Stimulated activated CD8-positive, alpha-beta memory T cell treated with anti-CD3 and anti-CD28 coated beads, Interleukin-2, amount 100 ng/mL, for 1 hour (primary cell): ENCODE data around the gene RGS3.

Source experiments
- DNase-seq, 2 donors: peaks; one replicate each; pipeline ENCODE4 v3.0.0-alpha.2; 2020; ENCODE audit warnings: low read depth in 2 of 2

The RGS3 gene

DNA sequence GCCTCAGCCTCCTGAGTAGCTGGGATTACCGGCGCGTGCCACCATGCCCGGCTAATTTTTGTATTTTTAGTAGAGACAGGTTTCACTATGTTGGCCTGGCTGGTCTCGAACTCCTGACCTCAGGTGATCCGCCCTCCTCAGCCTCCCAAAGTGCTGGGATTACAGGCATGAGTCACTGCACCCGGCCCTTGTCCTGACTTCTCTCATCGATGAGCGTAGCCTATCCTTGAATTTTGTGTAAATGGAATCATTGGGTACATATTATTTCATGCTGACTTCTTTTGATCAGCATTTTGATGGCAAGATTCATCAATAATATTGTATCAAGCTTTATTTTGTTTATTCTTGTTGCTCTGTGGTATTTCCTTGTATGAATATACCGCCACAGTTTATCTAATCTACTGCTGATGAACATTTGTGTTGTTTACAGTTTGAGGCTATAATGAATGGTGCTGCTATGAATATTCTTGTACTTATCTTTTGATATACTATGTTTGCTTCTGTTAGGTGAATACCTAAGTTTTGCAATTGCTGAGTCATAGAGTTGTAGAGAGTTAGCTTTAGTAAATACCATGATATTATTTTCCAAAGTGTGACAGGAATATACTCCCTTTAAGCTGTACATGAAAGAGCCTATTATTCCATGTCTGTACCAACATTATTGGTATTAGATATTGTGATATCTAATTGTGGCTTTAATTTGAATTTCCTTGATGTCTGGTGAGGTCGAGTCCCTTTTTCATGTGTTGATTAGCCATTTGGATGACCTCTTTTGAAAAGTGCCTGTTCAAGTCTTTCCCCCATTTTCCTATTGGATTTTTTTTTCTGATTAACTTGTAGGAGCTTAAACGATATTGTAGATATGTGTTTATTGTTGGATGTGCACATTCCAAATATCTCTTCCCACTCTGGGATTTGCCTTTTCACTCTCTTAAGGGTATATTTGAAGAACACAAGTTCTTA lies 107.5 kb downstream of the RGS3 start:
- no peak for DNase-seq

DNA sequence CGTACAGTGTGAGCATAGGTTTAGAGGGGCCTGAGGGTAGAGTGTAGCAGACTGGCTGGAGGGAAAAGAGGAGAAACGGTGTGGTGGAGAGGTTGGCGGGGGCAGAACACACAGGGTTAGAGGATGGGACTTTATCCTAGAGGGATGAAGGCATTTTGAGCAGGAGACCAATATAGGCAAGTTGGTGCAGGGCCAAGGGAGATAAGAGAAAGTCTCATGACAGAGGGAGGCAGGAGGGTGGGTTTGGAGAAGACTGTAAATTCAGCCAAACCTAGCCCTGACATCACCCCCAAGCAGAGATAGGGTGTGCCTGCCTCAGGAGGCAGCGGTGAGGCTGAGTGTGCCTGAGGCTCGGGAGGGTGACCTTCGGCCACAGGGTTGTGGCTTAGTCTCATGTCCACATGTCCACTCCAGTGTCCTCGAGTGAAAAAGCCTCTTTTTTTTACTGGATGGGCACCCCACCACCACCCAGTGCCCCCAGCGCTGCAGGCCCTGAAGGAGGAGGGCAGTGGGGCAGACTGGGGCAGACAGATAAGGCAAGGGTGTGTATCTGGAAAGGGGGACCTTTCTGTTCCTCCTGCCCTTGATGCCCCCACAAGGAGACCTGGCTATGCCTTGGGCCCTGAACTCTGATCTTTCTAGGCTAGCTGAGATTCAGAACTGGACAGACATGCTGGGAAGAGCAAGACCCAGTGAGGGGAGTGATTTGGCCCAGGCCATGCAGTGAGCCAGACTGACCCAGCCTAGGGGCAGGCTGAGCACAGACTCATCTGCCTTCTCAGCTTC lies 108.7 kb downstream of the RGS3 start:
- no peak for DNase-seq

DNA sequence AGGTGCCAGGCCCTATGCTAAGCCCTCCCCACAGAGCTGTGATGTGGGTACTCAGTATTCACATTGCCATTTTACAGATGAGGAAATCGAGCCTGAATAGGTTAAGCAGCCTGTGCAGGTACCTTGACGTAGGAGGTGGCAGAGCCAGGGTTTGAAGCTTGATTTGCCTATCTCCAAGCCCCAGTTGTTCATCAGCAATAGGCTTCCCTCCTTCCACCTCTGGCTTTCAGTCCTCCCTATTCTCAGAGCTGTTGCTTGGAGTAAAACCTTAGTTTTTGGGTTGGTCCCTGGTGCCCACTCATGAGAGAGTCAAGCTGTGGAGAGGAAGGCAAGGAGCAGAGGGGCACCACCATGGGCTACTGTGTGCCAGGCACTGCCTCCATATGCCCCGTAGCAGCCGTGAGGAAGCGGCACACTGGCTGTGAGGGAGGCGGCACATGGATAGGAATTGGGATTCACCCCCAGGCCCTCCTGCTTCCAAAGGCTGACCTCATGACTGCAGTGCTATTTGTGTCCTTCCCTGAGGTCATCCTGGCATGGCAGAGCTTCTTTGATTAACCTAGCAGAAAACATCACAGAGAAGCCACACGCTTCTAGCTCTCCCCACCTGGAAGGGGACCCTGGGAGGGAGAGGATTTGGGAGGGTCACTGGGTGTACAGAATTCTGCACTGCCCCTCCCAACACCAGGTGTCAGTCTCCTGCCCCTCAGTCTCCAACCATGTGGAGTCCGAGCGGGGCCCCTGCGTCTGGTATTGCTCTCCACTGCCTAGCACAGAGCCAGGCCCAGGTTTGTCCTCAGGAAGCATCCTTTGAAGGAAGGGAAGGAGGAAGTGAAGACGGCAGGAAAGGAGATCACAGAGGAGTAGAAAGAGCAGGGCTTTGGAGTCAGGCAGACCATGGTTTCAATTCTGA lies 109.8 kb downstream of the RGS3 start:
- DNase-seq: no peak

DNA sequence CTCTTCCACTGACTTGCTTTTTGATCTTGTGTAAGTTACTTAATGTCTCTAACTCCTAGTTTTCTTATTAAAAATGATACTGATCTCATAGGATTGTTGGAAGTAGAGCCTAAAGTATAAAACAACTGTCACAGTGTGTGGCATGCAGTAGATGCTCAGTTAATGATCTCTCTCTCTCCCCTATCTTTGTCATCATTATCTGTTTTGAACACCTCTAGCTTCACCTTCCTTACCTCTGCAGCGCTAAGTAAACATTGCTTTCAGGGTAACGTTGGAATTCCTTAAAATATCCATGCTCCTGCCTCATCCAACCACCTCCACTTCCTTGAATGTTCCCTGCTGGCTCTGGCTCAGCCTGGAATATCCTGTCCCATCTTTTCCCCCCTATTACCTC lies 110.4 kb downstream of the RGS3 start:
- DNase-seq: no peak

DNA sequence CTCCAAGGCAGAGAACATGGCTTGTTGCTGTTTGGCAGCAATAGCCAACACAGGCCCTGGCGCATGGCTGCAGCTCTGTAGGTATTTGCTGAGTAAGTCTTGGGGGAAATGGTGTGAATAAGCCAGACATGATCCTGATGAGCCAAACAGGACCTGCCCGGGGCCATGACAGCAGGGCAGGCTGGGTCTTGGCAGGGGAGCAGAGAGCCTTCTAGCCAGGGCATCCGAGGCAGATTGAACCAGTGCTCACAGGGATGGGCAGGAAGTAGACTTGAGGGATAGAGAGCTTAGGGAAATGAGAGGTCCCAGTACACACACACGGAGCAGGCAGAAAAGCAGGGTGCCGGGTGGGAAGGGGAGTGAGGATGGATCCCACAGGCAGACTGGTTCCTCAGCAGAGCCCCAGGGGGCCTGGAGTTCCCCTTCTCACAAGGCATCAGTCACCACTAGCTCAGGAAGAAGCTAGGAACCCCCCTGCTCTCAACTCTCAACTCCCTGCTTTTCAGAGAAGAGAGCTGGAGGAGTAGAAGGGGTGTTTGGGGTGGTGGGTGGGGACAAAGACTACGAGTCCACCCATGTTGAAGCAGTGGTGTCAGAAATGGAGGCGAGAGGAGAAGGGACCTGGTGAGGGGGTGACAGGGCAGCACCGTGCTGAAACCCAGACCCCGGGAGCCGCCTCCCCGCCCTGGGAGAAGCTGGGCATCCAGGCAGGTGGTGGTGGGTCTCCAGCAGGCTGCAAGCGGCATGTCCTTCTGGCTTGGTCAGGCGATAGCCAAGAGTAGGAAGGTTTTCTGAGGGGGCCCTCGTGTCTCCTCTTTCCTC lies 111.1 kb downstream of the RGS3 start:
- DNase-seq: no peak

DNA sequence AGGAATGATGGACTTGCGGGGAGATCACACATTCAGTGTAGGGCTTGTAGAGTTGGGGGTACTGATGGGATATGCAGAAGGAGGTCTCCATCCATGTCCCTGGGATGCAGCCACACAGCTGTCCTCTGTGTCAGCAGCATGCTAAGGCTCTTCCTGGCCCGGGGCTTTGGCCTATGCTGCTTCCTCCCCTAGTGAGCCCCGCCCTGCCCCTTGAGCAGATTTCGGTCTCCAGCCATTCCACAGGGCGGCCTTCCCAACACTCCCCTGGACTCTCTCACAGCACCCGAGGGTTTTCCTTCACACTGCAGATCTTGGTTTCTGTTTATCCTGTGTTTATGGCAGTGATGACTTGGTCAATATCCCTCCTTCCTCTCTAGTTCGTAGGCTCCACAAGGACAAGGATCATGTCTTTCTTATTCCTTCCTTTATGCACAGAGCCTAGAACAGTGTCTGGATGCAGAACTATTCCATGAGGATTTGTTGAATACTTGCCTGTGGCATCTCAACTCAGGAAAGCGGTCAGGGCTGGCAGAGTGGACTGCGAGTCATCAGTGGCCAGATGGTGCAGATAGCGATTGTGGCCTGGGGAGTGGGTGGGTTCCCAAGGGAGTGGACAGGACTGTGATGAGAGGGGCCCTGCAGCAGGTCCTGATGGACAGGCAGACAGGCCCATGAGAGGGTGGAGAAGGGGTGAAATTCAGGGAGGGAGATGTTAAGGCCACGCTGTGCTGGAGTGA lies 114.2 kb downstream of the RGS3 start:
- no peak for DNase-seq

DNA sequence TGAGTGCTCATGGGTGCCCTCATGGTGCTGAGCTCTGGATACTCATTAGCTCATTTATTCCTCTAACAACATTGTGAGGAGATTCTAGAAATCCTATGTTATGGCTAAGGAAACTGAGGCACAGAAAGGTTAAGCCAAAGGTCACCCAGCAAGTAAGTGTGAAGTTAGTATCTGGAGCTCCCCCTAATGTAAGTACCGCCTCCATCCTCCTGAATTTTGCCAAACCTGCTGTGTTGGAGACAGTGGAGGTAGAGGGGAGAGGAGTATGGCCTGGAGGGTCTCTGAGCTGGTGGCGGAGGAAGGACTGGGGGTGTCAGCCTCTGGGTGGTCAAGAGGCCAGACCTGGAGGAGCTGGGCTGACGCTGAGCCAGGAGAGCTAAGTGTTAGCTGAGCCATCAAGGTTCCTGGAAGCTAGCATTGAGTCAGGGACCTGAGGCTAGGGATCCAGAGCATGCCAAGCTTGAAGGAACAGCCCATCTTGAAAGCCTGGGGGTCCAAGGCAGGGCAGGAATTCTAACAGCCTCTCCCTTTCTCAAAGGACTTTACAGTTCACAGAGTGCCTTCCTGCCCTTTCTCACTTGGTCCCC lies 114.8 kb downstream of the RGS3 start:
- DNase-seq: no peak

DNA sequence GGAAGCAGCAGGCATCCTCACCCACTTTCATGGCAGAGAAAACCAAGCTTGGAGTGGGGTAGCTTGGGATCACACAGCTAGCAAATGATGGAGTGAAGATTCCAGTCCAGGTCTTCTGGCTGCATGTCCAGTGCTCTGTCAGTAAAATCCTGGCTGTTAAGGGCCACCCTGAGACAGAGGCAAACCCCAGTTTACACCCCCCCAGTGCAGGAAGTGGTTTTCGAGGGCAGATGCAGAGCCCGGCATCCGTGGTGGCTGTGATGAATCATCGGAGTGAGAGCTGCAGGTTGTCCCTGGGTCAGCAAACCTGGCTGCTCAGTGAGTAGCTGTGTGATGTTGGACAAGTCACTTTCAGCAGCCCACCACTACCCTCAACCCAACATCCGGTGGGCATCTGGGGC lies 115.4 kb downstream of the RGS3 start:
- DNase-seq: peak; percentile 69 to 73

DNA sequence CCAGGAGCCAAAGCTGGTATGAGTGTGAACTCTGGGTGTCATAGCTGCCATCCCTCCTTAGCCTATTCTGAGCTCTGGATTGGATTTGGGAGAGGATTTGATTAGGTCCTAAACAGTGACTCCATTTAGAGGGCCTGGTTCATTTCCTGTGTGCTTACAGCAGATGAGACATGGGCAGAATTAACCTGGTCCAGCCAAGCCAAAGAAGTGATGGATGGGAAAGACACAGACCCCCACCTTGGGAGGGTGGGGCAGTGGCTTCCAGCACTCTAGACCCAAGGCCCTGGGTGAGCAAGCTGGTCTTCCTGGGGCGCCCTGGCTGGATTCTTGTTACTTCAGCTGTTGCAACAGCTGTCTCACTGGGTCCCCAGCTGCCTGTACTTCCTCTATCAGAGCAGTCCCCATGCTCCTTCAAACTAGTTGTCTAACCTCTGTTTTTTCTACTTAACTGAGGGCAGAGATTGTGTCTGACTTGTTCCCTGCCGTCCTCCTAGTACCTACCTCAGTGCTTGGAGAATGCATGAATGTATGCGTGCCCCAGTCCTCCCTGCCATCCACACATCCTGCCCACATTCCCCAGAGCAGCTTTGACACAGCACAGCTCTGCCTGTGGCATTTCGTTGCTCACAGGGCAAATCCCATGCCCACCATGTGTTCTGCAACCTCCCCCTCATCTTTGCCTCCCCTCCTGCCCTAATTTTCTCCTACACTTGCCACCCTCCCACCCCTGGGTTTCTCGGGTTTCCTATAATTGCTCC lies 115.9 kb downstream of the RGS3 start:
- no peak for DNase-seq

DNA sequence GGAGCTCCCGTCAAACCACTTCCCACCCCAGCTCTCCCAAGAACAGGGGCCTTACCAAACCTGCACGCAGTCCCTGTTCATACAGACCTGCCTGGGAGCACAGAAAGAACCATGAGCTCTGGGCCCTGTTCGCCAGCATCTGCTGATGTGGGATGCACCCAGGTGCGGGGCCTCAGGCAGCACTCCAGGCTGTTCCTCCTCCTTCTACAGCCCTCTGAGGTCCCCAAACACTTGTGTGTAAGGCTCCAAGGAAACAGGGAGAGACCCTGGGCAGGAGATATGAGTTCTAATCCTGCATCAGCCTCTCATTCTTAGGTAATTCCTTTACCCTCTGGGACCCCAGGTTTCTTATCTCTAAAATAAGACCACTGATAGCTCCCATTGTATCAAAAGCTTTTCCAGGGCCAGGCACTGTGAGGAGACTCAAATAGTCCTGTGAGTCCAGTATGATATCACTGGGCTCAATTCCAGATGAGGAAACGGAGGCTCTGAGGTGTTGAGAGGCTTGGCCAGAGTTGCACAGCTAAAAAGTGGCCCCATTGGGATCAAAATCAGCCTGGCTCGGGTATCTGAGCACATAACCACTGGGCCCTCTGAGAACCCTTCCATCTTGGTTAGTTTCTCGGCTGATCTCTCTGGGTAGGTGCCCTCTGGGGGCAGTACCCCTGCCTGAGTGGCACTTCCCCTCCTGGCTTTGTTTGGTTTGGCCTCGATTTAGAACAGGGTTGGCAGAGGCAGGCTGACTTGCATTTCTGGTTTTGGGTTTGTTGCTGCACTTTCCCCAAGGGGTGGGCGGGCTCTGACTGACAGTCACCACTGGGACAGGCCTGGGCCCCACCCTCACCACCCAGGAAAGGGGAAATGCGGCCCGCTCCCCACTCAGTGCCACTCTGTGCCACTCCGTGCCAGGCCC lies 116.8 kb downstream of the RGS3 start:
- DNase-seq: no peak

DNA sequence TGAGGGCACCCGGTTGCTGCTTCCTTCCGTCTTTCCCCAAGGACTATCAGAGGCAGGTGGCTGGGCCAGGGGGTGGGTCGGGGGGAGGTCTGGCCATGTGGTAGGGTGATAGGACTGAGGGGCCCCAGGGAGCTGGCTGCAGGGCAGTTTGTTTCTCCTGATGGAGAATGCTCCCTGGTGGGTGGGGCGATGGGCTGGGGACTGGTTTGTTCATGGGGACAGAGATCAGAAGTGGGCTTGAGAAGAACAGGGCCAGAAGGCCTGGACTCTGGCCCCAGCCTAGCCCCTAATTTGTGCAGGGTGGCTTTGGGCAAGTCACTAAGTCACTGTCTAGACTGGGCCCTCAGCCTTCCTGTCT lies 117.4 kb downstream of the RGS3 start:
- DNase-seq: no peak

DNA sequence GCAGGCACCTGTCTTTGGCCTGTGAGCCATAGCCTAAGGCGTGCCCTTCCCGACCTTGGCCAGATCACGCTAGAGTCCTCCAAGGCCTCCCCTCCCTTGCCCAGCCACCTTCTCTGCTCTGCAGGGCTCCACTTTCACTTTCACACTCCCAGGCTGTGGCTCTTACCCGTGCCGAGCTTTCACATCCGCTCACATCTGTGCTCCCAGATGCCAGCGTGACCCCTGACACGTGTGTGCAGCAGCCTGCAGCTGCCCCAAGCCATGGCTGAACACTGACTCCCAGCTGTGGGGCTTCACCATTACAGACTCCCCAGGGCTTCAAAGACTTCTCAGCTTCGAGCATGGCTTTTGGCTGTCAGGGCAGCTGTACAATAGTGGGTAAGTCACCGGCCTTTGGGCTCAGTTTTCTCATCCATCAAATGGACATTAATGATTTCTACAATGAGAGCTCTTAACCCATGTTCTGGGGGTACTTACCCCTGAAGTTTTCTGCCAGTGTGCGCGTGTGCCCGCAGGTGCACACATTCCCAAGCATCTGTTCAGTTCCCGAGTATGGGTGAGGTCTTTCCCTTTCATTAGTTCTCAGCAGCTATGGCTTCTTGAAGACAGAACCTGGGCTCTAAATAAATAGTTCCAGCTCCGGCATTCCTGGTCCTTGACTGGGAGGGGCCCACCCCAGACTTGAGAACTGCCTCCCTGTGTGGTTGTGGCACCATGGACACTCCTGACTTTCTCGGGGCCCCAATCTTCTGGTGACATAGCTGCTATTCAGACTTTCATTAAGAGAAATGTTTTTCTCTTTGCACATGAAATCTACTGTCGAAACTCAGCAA lies 118.6 kb downstream of the RGS3 start:
- DNase-seq: peak; percentile 50 to 56

DNA sequence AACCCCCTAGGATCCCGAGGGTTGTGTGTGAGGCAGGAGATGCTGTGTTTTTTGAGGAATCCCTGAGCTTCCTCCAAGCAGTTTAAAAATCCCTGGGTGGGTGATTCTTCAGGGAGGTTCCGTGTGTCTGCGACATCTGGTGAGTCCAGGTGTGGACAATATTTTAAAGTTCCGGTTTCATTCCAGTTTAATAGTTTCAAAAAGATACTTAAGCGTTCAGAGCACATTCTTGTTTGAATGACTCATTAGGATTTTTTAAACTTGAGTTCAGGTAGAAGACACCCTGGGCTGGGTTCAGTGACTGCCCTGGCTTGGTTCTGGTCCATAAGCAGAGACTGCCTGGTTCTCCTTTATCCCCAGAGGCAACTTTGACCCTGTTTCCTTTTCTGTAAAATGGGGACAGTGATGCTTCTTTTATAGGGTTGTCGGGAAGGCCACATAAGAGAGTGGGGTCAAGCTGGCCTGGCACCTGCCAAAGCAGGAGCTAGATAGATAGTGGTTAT lies 119.2 kb downstream of the RGS3 start:
- no peak for DNase-seq

DNA sequence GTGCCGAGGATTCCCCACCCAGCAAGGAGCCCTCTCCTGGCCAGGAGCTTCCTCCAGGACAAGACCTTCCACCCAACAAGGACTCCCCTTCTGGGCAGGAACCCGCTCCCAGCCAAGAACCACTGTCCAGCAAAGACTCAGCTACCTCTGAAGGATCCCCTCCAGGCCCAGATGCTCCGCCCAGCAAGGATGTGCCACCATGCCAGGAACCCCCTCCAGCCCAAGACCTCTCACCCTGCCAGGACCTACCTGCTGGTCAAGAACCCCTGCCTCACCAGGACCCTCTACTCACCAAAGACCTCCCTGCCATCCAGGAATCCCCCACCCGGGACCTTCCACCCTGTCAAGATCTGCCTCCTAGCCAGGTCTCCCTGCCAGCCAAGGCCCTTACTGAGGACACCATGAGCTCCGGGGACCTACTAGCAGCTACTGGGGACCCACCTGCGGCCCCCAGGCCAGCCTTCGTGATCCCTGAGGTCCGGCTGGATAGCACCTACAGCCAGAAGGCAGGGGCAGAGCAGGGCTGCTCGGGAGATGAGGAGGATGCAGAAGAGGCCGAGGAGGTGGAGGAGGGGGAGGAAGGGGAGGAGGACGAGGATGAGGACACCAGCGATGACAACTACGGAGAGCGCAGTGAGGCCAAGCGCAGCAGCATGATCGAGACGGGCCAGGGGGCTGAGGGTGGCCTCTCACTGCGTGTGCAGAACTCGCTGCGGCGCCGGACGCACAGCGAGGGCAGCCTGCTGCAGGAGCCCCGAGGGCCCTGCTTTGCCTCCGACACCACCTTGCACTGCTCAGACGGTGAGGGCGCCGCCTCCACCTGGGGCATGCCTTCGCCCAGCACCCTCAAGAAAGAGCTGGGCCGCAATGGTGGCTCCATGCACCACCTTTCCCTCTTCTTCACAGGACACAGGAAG lies 120.2 kb downstream of the RGS3 start:
- DNase-seq: no peak

DNA sequence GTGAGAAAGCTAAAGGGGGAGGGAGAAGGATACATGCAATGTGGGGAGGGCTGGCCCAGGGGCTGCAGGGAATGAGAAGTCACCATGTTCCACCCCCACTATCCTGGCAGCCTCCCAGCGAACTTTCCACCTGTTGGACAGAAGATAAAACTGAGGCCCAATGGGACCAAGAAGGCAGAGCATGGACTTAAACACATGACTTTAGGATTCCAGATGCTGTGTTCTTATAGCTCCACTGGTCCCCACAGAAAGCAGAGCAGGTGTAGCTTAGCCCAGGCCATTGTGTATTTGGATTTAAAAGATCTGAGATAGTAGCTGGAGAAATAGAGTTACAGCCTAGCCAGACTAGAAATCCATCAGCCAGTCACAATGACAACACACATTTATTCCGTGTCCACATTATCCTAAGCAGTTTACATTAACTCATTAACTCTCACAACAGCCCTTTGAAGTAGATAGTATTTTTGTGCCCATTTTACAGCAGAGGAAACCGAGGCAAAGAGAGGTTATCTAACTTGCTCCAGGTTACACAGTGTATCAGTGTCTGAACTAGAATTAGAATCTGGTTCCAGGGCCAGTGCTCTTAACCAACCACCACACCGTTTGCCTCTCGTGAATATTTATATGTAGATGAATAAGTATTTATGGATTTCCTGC lies 121.0 kb downstream of the RGS3 start:
- DNase-seq: no peak

DNA sequence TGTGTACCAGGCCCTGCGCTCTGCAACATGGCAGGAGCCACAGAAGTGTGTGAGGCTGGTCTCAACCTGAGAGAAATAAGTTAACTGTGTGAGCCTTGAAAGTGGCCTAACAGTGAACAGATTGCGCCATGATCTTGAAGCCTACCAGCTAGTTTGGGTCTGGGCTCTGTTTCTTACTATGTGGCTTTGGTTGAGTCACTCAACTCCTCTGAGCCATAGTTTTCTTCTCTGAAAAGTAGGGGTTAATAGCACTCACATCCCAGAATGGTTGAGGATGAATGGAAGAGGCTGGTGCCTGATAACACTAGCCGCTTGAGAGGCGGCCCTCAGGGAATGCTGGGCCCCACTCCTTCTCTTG lies 121.5 kb downstream of the RGS3 start:
- no peak for DNase-seq
